ENCODE data around the gene DCUN1D2.

DNA sequence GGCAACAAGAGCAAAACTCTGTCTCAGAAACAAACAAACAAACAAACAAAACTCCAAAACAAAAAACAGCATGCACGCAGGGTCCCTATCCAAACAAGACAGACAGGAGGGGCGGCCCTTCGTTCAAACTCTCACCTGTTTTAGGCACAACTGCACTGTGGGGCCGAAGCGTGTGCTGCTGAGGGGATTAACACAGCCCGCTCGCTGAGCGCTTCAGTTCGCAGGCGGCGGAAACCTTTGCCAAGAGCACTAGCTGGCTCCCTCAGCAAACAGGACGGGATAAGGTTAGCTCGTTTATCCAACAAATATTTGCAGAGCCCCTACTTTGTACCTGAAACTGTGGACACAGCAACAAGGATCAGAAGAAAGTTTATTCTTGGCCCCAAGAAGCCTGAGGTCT is 35.6 kb downstream of the DCUN1D2 start:
- TF ChIP-seq, protein P1, sequence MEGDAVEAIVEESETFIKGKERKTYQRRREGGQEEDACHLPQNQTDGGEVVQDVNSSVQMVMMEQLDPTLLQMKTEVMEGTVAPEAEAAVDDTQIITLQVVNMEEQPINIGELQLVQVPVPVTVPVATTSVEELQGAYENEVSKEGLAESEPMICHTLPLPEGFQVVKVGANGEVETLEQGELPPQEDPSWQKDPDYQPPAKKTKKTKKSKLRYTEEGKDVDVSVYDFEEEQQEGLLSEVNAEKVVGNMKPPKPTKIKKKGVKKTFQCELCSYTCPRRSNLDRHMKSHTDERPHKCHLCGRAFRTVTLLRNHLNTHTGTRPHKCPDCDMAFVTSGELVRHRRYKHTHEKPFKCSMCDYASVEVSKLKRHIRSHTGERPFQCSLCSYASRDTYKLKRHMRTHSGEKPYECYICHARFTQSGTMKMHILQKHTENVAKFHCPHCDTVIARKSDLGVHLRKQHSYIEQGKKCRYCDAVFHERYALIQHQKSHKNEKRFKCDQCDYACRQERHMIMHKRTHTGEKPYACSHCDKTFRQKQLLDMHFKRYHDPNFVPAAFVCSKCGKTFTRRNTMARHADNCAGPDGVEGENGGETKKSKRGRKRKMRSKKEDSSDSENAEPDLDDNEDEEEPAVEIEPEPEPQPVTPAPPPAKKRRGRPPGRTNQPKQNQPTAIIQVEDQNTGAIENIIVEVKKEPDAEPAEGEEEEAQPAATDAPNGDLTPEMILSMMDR (IDR thresholded peaks at IDR 0.05; ENCODE audit: insufficient read depth, low read length): no peak
- TF ChIP-seq, protein P2, sequence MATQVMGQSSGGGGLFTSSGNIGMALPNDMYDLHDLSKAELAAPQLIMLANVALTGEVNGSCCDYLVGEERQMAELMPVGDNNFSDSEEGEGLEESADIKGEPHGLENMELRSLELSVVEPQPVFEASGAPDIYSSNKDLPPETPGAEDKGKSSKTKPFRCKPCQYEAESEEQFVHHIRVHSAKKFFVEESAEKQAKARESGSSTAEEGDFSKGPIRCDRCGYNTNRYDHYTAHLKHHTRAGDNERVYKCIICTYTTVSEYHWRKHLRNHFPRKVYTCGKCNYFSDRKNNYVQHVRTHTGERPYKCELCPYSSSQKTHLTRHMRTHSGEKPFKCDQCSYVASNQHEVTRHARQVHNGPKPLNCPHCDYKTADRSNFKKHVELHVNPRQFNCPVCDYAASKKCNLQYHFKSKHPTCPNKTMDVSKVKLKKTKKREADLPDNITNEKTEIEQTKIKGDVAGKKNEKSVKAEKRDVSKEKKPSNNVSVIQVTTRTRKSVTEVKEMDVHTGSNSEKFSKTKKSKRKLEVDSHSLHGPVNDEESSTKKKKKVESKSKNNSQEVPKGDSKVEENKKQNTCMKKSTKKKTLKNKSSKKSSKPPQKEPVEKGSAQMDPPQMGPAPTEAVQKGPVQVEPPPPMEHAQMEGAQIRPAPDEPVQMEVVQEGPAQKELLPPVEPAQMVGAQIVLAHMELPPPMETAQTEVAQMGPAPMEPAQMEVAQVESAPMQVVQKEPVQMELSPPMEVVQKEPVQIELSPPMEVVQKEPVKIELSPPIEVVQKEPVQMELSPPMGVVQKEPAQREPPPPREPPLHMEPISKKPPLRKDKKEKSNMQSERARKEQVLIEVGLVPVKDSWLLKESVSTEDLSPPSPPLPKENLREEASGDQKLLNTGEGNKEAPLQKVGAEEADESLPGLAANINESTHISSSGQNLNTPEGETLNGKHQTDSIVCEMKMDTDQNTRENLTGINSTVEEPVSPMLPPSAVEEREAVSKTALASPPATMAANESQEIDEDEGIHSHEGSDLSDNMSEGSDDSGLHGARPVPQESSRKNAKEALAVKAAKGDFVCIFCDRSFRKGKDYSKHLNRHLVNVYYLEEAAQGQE (IDR thresholded peaks at IDR 0.05; ENCODE audit: insufficient replicate concordance, low read depth): no peak
- TF ChIP-seq POLR2AphosphoS5 (IDR thresholded peaks at IDR 0.05; ENCODE audit: low read depth): no peak

Data from HL-60 (cell line).